Measurements from ENCODE around the gene PTPRN2. TPM values are rescaled to one million over a fixed set of nuclear protein-coding genes. Genes with fewer than 3 reads are reported as not detected.

The PTPRN2 gene
- polyA plus RNA-seq, 2 donors: 0.37 to 0.40 TPM

DNA sequence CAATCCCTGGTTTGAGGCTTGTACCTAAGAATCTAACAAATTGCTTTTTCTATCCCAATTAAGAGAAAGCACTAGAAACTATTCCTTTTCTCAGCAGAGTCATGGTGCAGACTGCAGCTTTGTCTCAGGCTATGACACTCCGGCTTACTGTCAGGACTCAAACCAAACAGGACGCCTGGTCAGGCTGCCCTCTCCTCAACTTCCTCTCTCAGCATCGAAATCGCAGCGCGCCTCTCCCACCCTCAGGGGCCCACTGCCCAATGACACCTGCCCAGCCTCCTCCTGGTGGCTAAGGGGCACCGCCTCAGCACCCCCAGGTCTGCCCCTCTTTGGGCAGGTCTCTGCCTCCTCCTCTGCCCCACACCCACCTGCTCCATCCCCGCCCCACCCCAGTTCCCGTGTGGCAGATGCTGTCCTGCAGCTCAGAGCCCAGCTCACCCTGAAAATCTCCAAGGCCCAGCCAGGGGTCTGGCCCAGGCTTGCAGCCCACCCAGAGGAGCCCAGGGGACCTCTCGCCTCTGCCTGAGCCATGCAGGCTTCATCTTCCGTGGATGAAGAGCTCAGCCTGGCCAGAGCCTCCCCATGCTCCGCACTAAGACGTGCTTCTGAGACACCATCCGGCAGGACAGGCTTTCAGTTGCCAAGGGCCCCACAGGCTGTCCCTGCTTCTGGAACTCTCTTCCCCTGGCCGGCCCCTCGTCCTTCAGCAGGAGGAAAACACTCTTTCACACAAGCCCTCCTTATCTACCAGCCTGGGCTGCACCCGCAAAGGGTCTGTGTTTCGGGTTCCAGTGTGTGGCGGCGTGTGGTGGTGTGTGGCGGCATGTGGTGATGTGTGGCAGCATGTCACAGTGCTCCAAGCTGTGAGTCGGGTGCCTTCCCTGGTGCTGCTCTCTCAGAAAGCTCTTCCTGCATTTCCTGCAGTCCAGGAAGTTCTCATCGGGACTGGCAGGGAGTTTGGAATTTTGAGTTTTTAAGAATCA is 16.4 kb upstream of the PTPRN2 start:
- 90 to 92% methylated on average over 23 of the region's 23 CpGs for WGBS, 2 donors
- no peaks in the 10 kb centered on the region for H3K4me1 ChIP-seq (ENCODE audit: control insufficient read depth in 2 of 2, insufficient read depth in 2 of 2, low read length in 1 of 2)
- H3K4me3 ChIP-seq (ENCODE audit: low read depth in 1 of 2, low read length in 2 of 2): no peak overlapping the region
- peaks cover 0 to 4% of the 10 kb centered on the region in 2 donors for H3K36me3 ChIP-seq (ENCODE audit: control insufficient read depth in 2 of 2, insufficient read depth in 2 of 2, low read length in 1 of 2)
- H3K27ac ChIP-seq (ENCODE audit: low read depth in 2 of 2, low read length in 1 of 2): no peak overlapping the region
- H3K27me3 ChIP-seq (ENCODE audit: control insufficient read depth in 1 of 2, insufficient read depth in 2 of 2, low read length in 2 of 2): no peaks in the 10 kb centered on the region
- no peaks in the 10 kb centered on the region for H3K9me3 ChIP-seq (ENCODE audit: control insufficient read depth in 2 of 2, insufficient read depth in 1 of 2, low read depth in 1 of 2, low read length in 1 of 2)

DNA sequence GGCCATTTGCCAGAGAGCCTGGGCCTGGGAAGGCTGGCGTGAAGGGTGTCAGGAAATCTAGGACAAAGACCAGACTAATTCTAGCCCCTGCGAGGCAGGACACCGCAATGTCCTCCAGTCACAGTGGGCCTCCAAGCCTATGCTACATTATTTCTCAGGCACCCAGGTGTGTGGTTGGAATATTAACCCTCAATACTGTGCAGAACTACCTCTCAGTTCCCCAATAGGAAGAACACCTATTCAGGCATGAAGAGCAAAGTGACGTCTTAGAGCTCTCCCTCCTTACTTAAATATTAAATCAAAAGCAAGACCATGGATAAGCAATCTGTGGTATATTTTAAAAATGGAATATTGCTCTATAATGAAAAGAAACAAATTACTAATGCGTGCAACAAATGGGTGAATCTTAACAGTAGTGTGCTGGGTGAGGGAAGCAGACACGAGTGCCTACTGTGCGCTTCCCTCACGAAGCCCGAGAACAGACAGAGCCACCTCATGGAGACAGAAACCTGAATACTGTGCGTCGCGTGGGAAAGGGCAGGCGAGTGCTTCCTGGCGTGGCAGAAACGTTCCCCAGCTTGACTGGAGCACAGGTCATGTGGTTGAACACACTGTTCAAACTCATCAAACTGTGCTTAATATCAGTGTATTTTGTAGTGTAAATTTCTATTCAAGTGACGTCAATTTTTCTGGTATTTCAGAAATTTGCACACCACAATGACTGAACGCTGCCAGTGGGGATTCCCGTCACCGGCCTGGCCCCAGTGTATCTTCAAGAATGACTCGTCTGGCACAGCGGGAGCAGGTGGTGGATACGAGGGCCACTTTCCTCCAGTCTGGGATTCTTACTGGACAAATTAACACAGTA is 15.5 kb upstream of the PTPRN2 start:
- WGBS, 2 donors: 85 to 86% methylated on average over 22 of the region's 22 CpGs
- Histone ChIP-seq H3K4me3 (ENCODE audit: low read depth in 1 of 2, low read length in 2 of 2) (no peak overlapping the region), H3K36me3 (ENCODE audit: control insufficient read depth in 2 of 2, insufficient read depth in 2 of 2, low read length in 1 of 2) (peaks cover 0 to 4% of the 10 kb centered on the region in 2 donors), H3K27me3 (ENCODE audit: control insufficient read depth in 1 of 2, insufficient read depth in 2 of 2, low read length in 2 of 2) (no peaks in the 10 kb centered on the region), H3K27ac (ENCODE audit: low read depth in 2 of 2, low read length in 1 of 2) (no peak overlapping the region), H3K9me3 (ENCODE audit: control insufficient read depth in 2 of 2, insufficient read depth in 1 of 2, low read depth in 1 of 2, low read length in 1 of 2) (no peaks in the 10 kb centered on the region), H3K4me1 (ENCODE audit: control insufficient read depth in 2 of 2, insufficient read depth in 2 of 2, low read length in 1 of 2) (no peaks in the 10 kb centered on the region)

- no peaks in the 10 kb centered on the region for H3K4me1 ChIP-seq (ENCODE audit: control insufficient read depth in 2 of 2, insufficient read depth in 2 of 2, low read length in 1 of 2)
- H3K27me3 ChIP-seq (ENCODE audit: control insufficient read depth in 1 of 2, insufficient read depth in 2 of 2, low read length in 2 of 2): no peaks in the 10 kb centered on the region
- H3K27ac ChIP-seq (ENCODE audit: low read depth in 2 of 2, low read length in 1 of 2): no peak overlapping the region
- no peak overlapping the region for H3K4me3 ChIP-seq (ENCODE audit: low read depth in 1 of 2, low read length in 2 of 2)
- 95% methylated on average over 7 of the region's 7 CpGs for WGBS, 2 donors
- H3K36me3 ChIP-seq (ENCODE audit: control insufficient read depth in 2 of 2, insufficient read depth in 2 of 2, low read length in 1 of 2): peaks cover 0 to 2% of the 10 kb centered on the region in 2 donors
- no peaks in the 10 kb centered on the region for H3K9me3 ChIP-seq (ENCODE audit: control insufficient read depth in 2 of 2, insufficient read depth in 1 of 2, low read depth in 1 of 2, low read length in 1 of 2)
These were observed 14.4 kb upstream of the PTPRN2 start for GRCh38 chr7:158602041-158602440.

DNA sequence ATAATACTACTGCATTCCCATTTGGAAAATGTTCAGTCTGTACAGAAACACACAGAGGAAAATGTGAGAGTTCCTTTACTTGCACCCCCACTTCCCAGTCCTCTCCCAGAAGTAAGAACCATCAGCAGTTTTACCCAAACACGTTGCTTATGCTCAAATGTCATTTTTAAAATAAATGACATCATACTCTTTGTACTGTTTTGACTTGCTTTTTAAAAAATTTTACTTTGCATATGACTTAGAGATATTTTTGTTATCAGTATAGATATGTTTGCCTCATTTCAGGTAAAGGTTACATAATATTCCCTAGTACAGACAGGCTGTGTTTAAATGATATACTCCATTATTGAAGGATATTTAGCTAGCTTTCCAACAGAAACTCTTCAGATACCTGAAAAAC is 13.5 kb upstream of the PTPRN2 start:
- 52 to 72% methylated on average over 1 of the region's 1 CpG for WGBS, 2 donors
- Histone ChIP-seq H3K27me3 (ENCODE audit: control insufficient read depth in 1 of 2, insufficient read depth in 2 of 2, low read length in 2 of 2) (no peaks in the 10 kb centered on the region), H3K36me3 (ENCODE audit: control insufficient read depth in 2 of 2, insufficient read depth in 2 of 2, low read length in 1 of 2) (no peaks in the 10 kb centered on the region), H3K27ac (ENCODE audit: low read depth in 2 of 2, low read length in 1 of 2) (no peak overlapping the region), H3K9me3 (ENCODE audit: control insufficient read depth in 2 of 2, insufficient read depth in 1 of 2, low read depth in 1 of 2, low read length in 1 of 2) (no peaks in the 10 kb centered on the region), H3K4me3 (ENCODE audit: low read depth in 1 of 2, low read length in 2 of 2) (no peak overlapping the region), H3K4me1 (ENCODE audit: control insufficient read depth in 2 of 2, insufficient read depth in 2 of 2, low read length in 1 of 2) (no peaks in the 10 kb centered on the region)

- H3K4me1 ChIP-seq (ENCODE audit: control insufficient read depth in 2 of 2, insufficient read depth in 2 of 2, low read length in 1 of 2): peaks cover 0 to 2% of the 10 kb centered on the region in 2 donors
These were observed 9.1 kb upstream of the PTPRN2 start for GRCh38 chr7:158596745-158597144.

DNA sequence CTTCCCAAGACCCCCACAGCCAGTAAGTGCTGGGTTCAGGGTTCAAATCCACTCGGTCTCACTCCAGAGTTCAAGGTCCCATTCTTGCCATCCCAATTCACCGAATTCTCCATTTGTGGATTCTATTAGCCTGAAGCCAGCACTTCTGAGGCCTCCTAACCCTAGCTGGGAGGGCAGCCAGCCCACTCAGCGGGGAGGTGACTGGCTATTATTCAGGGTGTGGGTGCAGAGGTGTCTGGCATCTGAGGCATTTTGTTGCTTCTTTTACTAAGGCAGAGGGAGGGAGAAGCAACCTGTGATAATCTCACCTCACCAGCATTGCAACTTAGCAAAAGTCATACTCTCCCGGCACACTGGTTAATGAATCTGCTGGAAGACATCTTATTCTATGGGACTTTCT is 8.7 kb upstream of the PTPRN2 start:
- Histone ChIP-seq H3K27me3 (ENCODE audit: control insufficient read depth in 1 of 2, insufficient read depth in 2 of 2, low read length in 2 of 2) (no peaks in the 10 kb centered on the region), H3K36me3 (ENCODE audit: control insufficient read depth in 2 of 2, insufficient read depth in 2 of 2, low read length in 1 of 2) (no peaks in the 10 kb centered on the region), H3K4me3 (ENCODE audit: low read depth in 1 of 2, low read length in 2 of 2) (no peak overlapping the region), H3K4me1 (ENCODE audit: control insufficient read depth in 2 of 2, insufficient read depth in 2 of 2, low read length in 1 of 2) (peaks cover 0 to 2% of the 10 kb centered on the region in 2 donors), H3K27ac (ENCODE audit: low read depth in 2 of 2, low read length in 1 of 2) (no peak overlapping the region), H3K9me3 (ENCODE audit: control insufficient read depth in 2 of 2, insufficient read depth in 1 of 2, low read depth in 1 of 2, low read length in 1 of 2) (peaks cover 3 to 9% of the 10 kb centered on the region in 2 donors)
- 92 to 95% methylated on average over 4 of the region's 4 CpGs for WGBS, 2 donors

More at GRCh38 chr7:158596745-158597144, 9.1 kb upstream of the PTPRN2 start:
- H3K9me3 ChIP-seq (ENCODE audit: control insufficient read depth in 2 of 2, insufficient read depth in 1 of 2, low read depth in 1 of 2, low read length in 1 of 2): peaks cover 3 to 9% of the 10 kb centered on the region in 2 donors
- H3K36me3 ChIP-seq (ENCODE audit: control insufficient read depth in 2 of 2, insufficient read depth in 2 of 2, low read length in 1 of 2): no peaks in the 10 kb centered on the region
- WGBS, 2 donors: 94 to 99% methylated on average over 4 of the region's 4 CpGs
- H3K27me3 ChIP-seq (ENCODE audit: control insufficient read depth in 1 of 2, insufficient read depth in 2 of 2, low read length in 2 of 2): no peaks in the 10 kb centered on the region
- no peak overlapping the region for H3K27ac ChIP-seq (ENCODE audit: low read depth in 2 of 2, low read length in 1 of 2)
- no peak overlapping the region for H3K4me3 ChIP-seq (ENCODE audit: low read depth in 1 of 2, low read length in 2 of 2)

DNA sequence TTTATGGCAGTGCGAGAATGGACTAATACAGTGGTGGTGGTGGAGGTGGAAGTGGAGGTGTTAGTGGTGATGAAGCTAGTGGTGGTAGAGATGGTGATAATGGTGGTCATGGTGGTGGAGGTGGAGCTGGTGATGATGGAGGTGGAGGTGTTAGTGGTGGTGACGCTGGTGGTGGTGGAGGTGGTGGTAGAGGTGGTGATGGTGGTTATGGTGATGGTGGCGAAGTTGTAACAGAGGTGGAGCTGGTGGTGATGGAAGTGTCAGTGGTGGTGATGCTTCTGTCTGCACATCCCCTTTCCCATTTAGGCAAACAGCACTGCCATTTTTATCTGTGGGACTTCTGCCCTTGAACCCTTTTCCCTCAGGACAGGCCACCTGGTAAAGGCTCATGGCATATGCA is 7.4 kb upstream of the PTPRN2 start:
- H3K36me3 ChIP-seq (ENCODE audit: control insufficient read depth in 2 of 2, insufficient read depth in 2 of 2, low read length in 1 of 2): no peaks in the 10 kb centered on the region
- WGBS, 2 donors: 75 to 79% methylated on average over 3 of the region's 3 CpGs
- no peaks in the 10 kb centered on the region for H3K27me3 ChIP-seq (ENCODE audit: control insufficient read depth in 1 of 2, insufficient read depth in 2 of 2, low read length in 2 of 2)
- peaks cover 0 to 2% of the 10 kb centered on the region in 2 donors for H3K4me1 ChIP-seq (ENCODE audit: control insufficient read depth in 2 of 2, insufficient read depth in 2 of 2, low read length in 1 of 2)
- H3K27ac ChIP-seq (ENCODE audit: low read depth in 2 of 2, low read length in 1 of 2): peak overlapping the region in 1 of 2 donors; percentile 0
- H3K4me3 ChIP-seq (ENCODE audit: low read depth in 1 of 2, low read length in 2 of 2): peak overlapping the region in 1 of 2 donors; percentile 11
- peaks cover 3 to 11% of the 10 kb centered on the region in 2 donors for H3K9me3 ChIP-seq (ENCODE audit: control insufficient read depth in 2 of 2, insufficient read depth in 1 of 2, low read depth in 1 of 2, low read length in 1 of 2)

DNA sequence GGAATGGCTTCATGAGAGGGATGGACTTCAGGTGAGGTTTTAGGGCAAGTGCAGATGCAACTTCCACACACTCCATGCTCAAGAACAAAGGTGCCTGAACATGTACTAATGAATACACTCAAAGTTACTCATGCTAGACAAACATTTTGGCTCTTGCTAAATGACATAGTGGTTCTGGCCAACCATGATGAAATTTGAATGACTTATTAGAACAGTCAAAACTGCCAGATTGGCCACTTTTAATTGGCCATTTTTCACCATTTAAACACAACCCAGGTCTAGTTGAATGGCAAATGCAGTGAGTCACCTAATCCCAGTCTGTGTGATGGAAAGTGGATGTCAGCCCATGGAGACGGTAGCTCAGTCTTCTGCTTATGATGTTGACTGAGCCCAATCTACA is 4.9 kb upstream of the PTPRN2 start:
- Histone ChIP-seq H3K27me3 (ENCODE audit: control insufficient read depth in 1 of 2, insufficient read depth in 2 of 2, low read length in 2 of 2) (no peaks in the 10 kb centered on the region), H3K9me3 (ENCODE audit: control insufficient read depth in 2 of 2, insufficient read depth in 1 of 2, low read depth in 1 of 2, low read length in 1 of 2) (peaks cover 3 to 13% of the 10 kb centered on the region in 2 donors), H3K27ac (ENCODE audit: low read depth in 2 of 2, low read length in 1 of 2) (no peak overlapping the region), H3K4me3 (ENCODE audit: low read depth in 1 of 2, low read length in 2 of 2) (no peak overlapping the region), H3K36me3 (ENCODE audit: control insufficient read depth in 2 of 2, insufficient read depth in 2 of 2, low read length in 1 of 2) (no peaks in the 10 kb centered on the region), H3K4me1 (ENCODE audit: control insufficient read depth in 2 of 2, insufficient read depth in 2 of 2, low read length in 1 of 2) (peaks cover 2 to 3% of the 10 kb centered on the region in 2 donors)
- WGBS, 2 donors: 67 to 75% methylated on average over 1 of the region's 1 CpG

GRCh38 chr7:158591944-158592343 is 4.3 kb upstream of the PTPRN2 start:
- WGBS, 2 donors: 89 to 90% methylated on average over 15 of the region's 15 CpGs
- H3K27ac ChIP-seq (ENCODE audit: low read depth in 2 of 2, low read length in 1 of 2): no peak overlapping the region
- H3K27me3 ChIP-seq (ENCODE audit: control insufficient read depth in 1 of 2, insufficient read depth in 2 of 2, low read length in 2 of 2): no peaks in the 10 kb centered on the region
- peaks cover 3 to 13% of the 10 kb centered on the region in 2 donors for H3K9me3 ChIP-seq (ENCODE audit: control insufficient read depth in 2 of 2, insufficient read depth in 1 of 2, low read depth in 1 of 2, low read length in 1 of 2)
- no peak overlapping the region for H3K4me3 ChIP-seq (ENCODE audit: low read depth in 1 of 2, low read length in 2 of 2)
- no peaks in the 10 kb centered on the region for H3K36me3 ChIP-seq (ENCODE audit: control insufficient read depth in 2 of 2, insufficient read depth in 2 of 2, low read length in 1 of 2)
- H3K4me1 ChIP-seq (ENCODE audit: control insufficient read depth in 2 of 2, insufficient read depth in 2 of 2, low read length in 1 of 2): peaks cover 2 to 8% of the 10 kb centered on the region in 2 donors
